ENCODE data around the gene OST4. TPM values are rescaled to one million over a fixed set of nuclear protein-coding genes. Genes with fewer than 3 reads are reported as not detected.

The OST4 gene
- total RNA-seq, 4 donors from 2014 or later: 200 to 352 (median 243) TPM

DNA sequence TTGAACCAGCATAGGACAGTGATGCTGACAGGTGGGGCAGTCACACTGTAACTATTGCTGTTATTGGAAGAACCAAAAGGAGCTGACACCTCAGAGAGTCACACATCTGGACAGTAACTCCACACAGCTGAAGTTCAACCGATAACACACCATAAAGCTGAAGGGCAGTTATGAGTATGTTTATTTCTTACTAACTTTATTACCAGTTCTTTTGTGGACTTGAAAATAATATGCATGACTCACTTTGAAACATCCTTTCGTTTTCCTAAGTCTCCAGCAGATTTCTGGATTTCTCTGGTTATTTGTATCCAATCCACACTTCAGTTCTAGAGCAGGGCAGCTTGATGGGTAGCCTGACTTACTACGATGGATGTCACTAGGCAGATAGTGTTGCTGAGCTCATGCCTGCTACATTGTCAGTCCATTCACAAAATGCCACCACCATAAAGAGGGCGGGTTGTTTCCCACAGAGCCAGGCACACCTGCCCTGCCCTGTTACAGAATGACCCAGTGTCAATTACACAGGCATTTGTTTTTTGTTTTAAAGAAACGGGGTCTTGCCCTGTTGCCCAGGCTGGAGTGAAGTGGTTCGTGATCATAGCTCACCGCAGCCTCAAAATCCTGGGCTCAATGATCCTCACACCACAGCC is 28.3 kb downstream of the OST4 start:
- intact Hi-C loops (cut with DNase I): no loop called here

DNA sequence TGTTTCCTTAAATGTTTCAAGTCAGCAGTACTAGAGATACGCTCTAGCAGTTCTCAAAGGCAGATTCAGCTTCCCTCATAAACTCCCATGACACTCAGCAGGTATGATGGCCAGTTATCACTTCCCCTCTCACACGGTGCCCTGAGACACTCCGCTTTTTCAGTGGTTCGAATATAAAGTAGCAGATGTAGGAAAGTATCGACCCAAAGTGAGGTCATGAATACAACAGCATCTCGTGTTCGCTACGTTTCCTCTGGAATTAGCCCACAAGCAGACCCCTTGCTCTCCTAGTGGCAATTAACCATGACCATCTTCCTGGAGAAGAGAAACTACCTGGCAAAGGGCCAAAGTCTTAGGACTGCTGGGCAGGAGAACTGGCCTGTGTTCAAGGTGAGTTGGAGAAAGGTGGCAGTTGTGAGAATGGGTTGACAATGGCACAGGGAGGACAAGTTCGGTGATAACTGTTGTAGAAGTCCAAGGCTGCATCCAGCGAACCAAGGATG is 29.2 kb downstream of the OST4 start:
- DNase-seq (ENCODE audit: extremely low spot score): no peak
- peak overlapping the region in 1 of 4 donors; percentile 7 for H3K27ac ChIP-seq (replicated peaks in 1 of 4)
- WGBS: 74% methylated on average over 10 of the region's 10 CpGs
- TF ChIP-seq, protein P1, sequence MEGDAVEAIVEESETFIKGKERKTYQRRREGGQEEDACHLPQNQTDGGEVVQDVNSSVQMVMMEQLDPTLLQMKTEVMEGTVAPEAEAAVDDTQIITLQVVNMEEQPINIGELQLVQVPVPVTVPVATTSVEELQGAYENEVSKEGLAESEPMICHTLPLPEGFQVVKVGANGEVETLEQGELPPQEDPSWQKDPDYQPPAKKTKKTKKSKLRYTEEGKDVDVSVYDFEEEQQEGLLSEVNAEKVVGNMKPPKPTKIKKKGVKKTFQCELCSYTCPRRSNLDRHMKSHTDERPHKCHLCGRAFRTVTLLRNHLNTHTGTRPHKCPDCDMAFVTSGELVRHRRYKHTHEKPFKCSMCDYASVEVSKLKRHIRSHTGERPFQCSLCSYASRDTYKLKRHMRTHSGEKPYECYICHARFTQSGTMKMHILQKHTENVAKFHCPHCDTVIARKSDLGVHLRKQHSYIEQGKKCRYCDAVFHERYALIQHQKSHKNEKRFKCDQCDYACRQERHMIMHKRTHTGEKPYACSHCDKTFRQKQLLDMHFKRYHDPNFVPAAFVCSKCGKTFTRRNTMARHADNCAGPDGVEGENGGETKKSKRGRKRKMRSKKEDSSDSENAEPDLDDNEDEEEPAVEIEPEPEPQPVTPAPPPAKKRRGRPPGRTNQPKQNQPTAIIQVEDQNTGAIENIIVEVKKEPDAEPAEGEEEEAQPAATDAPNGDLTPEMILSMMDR (IDR thresholded peaks at IDR 0.05): no peak
- peak in 1 of 2 donors; percentile 8 for TF ChIP-seq POLR2AphosphoS5 (IDR thresholded peaks at IDR 0.05)
- H3K9me3 ChIP-seq: no peaks in the 10 kb centered on the region
- peaks cover 0 to 17% (median 10%) of the 10 kb centered on the region in 4 donors for H3K4me1 ChIP-seq
- no peaks in the 10 kb centered on the region for H3K27me3 ChIP-seq
- H3K36me3 ChIP-seq: peaks cover 32 to 46% (median 45%) of the 10 kb centered on the region in 4 donors
- intact Hi-C loops (cut with DNase I): no loop called here
- H3K4me3 ChIP-seq: no peak overlapping the region

More for the DNA sequence above, 28.3 kb downstream of the OST4 start:
- Histone ChIP-seq H3K36me3 (peaks cover 23 to 37% (median 36%) of the 10 kb centered on the region in 4 donors), H3K4me3 (no peak overlapping the region), H3K9me3 (no peaks in the 10 kb centered on the region), H3K27me3 (no peaks in the 10 kb centered on the region), H3K27ac (replicated peaks in 1 of 4) (no peak overlapping the region), H3K4me1 (peaks cover 0 to 17% (median 10%) of the 10 kb centered on the region in 4 donors)
- TF ChIP-seq, protein P1 (IDR thresholded peaks at IDR 0.05): no peak
- TF ChIP-seq POLR2AphosphoS5 (IDR thresholded peaks at IDR 0.05) (no peak), EP300 (IDR thresholded peaks at IDR 0.05) (no peak), POLR2A (IDR thresholded peaks at IDR 0.05; ENCODE audit: low read depth) (no peak)
- no peak for DNase-seq (ENCODE audit: extremely low spot score)
- WGBS: 94% methylated on average over 7 of the region's 7 CpGs

DNA sequence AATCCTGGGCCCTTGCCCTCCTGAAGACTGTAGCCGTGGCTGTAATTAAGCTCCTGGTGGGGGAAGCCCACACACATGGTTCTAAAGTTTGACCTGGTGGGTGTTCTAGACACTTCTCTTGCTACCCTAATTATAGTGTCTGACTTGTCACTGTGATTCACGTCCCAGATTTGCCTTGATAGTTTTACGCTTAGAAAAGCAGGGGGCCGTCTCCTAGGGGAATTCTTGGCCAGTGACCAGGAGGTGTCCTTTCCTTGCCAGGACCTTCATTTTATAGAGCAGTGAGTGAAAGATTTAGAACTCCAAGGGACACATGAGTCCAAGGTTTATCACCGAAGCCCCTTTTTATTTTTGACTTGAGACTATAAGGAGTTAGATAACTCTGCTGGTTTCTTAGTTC is 29.7 kb downstream of the OST4 start:
- Histone ChIP-seq H3K4me1 (peaks cover 0 to 17% (median 10%) of the 10 kb centered on the region in 4 donors), H3K27me3 (no peaks in the 10 kb centered on the region), H3K4me3 (no peak overlapping the region), H3K36me3 (peaks cover 37 to 50% (median 49%) of the 10 kb centered on the region in 4 donors), H3K9me3 (no peaks in the 10 kb centered on the region), H3K27ac (replicated peaks in 1 of 4) (peak overlapping the region in 2 of 4 donors; percentile 7 to 42)
- 43% methylated on average over 5 of the region's 5 CpGs for WGBS
- intact Hi-C loops (cut with DNase I): no loop called here
- no peak for DNase-seq (ENCODE audit: extremely low spot score)
- TF ChIP-seq, protein P1 (IDR thresholded peaks at IDR 0.05): no peak
- TF ChIP-seq EP300 (IDR thresholded peaks at IDR 0.05) (no peak), POLR2A (IDR thresholded peaks at IDR 0.05; ENCODE audit: low read depth) (no peak), POLR2AphosphoS5 (IDR thresholded peaks at IDR 0.05) (no peak)

DNA sequence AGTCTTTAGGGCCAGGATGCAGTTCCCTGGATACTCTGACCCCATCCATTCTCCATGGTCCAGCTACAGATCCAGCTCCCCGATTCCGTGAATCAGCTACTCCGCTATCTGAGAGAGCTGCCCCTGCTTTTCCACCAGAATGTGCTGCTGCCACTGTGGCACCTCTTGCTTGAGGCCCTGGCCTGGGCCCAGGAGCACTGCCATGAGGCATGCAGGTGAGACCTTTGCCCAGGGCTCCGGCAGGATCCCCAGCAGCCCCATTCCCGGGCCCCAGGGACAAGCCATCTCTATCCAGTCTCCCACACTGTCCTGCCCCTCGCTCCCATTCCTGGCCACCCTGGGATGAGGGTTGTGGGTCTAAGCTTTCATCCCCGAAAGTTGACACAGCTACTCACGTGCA is 31.2 kb downstream of the OST4 start:
- no peak for DNase-seq (ENCODE audit: extremely low spot score)
- 100% methylated on average over 5 of the region's 8 CpGs for WGBS
- intact Hi-C loops (cut with DNase I): no loop called here

More for the DNA sequence above, 31.2 kb downstream of the OST4 start:
- peaks cover 42 to 65% (median 64%) of the 10 kb centered on the region in 4 donors for H3K36me3 ChIP-seq
- TF ChIP-seq POLR2AphosphoS5 (IDR thresholded peaks at IDR 0.05) (no peak), POLR2A (IDR thresholded peaks at IDR 0.05; ENCODE audit: low read depth) (no peak), EP300 (IDR thresholded peaks at IDR 0.05) (no peak)
- TF ChIP-seq, protein P1 (IDR thresholded peaks at IDR 0.05): no peak
- H3K27ac ChIP-seq (replicated peaks in 1 of 4): no peak overlapping the region
- H3K4me1 ChIP-seq: peaks cover 0 to 19% (median 13%) of the 10 kb centered on the region in 4 donors
- H3K4me3 ChIP-seq: no peak overlapping the region
- H3K27me3 ChIP-seq: no peaks in the 10 kb centered on the region
- H3K9me3 ChIP-seq: no peaks in the 10 kb centered on the region

All from esophagus muscularis mucosa (tissue), 4 donors.